H9 (cell line): ENCODE results near the gene CCDC138. TPM values are rescaled to one million over a fixed set of nuclear protein-coding genes. Genes with fewer than 3 reads are reported as not detected.

Experiments used
- DNase-seq: peaks from one replicate; pipeline ENCODE4 v3.0.0-alpha.2; 2017
- H2AFZ ChIP-seq: one replicate; pipeline ENCODE4 v1.6.1; 2013; ENCODE audit warnings: mild to moderate bottlenecking, low read length, control low read depth, moderate library complexity
- H2AK5ac ChIP-seq: 2 replicates; pipeline ENCODE4 v1.6.1; 2013; ENCODE audit warnings: low read length, control low read depth, mixed read lengths; ENCODE audit not compliant: insufficient read length
- H2BK120ac ChIP-seq: one replicate; pipeline ENCODE4 v1.6.1; 2013; ENCODE audit warnings: low read depth, mild to moderate bottlenecking, low read length, control low read depth, inconsistent platforms; ENCODE audit not compliant: poor library complexity, severe bottlenecking
- H2BK12ac ChIP-seq: 2 replicates; pipeline ENCODE4 v1.6.1; 2013; ENCODE audit warnings: low read length, control low read depth, mixed read lengths, low read depth; ENCODE audit not compliant: insufficient read length
- H2BK15ac ChIP-seq: 2 replicates; pipeline ENCODE4 v1.6.1; 2013; ENCODE audit warnings: low read depth, low read length, control low read depth
- H2BK20ac ChIP-seq: one replicate; pipeline ENCODE4 v1.6.1; 2013; ENCODE audit warnings: low read depth, mild to moderate bottlenecking, low read length, control low read depth, inconsistent platforms; ENCODE audit not compliant: poor library complexity, severe bottlenecking
- H2BK5ac ChIP-seq: 2 replicates; pipeline ENCODE4 v1.6.1; 2013; ENCODE audit warnings: low read length, control low read depth, mixed read lengths; ENCODE audit not compliant: insufficient read length
- H3K14ac ChIP-seq: 2 replicates; pipeline ENCODE4 v1.6.1; 2013; ENCODE audit warnings: low read length, control low read depth; ENCODE audit not compliant: insufficient read depth
- H3K18ac ChIP-seq: 2 replicates; pipeline ENCODE4 v1.6.1; 2013; ENCODE audit warnings: low read depth, mild to moderate bottlenecking, mixed read lengths, low read length, control low read depth; ENCODE audit not compliant: insufficient read length
- H3K23ac ChIP-seq: 2 replicates; pipeline ENCODE4 v1.6.1; 2013; ENCODE audit warnings: low read length, control low read depth, mixed read lengths, low read depth; ENCODE audit not compliant: insufficient read length
- H3K23me2 ChIP-seq: 2 replicates; pipeline ENCODE4 v1.6.1; 2013; ENCODE audit warnings: low read depth, mild to moderate bottlenecking, mixed read lengths, low read length, control low read depth; ENCODE audit not compliant: insufficient read length, poor library complexity, severe bottlenecking
- H3K27ac ChIP-seq: 2 replicates; pipeline ENCODE4 v1.5.1; 2013; ENCODE audit warnings: low read length, control low read depth, mixed read lengths, low read depth; ENCODE audit not compliant: insufficient read length
- H3K27me3 ChIP-seq: 2 replicates; pipeline ENCODE4 v1.6.1; 2013; ENCODE audit warnings: low read length, control low read depth, inconsistent platforms; ENCODE audit not compliant: insufficient read depth
- H3K4ac ChIP-seq: 2 replicates; pipeline ENCODE4 v1.6.1; 2013; ENCODE audit warnings: low read depth, mild to moderate bottlenecking, control low read depth, inconsistent platforms, low read length, moderate library complexity
- H3K4me1 ChIP-seq: 2 replicates; pipeline ENCODE4 v1.6.1; 2013; ENCODE audit warnings: low read length, control low read depth, inconsistent platforms; ENCODE audit not compliant: insufficient read depth
- H3K4me2 ChIP-seq: 2 replicates; pipeline ENCODE4 v1.6.1; 2013; ENCODE audit warnings: low read length, control low read depth, mixed read lengths; ENCODE audit not compliant: insufficient read length, insufficient read depth
- H3K56ac ChIP-seq: 2 replicates; pipeline ENCODE4 v1.6.1; 2013; ENCODE audit warnings: low read depth, mild to moderate bottlenecking, mixed read lengths, low read length, control low read depth; ENCODE audit not compliant: insufficient read length
- H3K79me1 ChIP-seq: 2 replicates; pipeline ENCODE4 v1.6.1; 2013; ENCODE audit warnings: low read depth, mild to moderate bottlenecking, moderate library complexity, low read length, control low read depth, inconsistent platforms; ENCODE audit not compliant: insufficient read depth, poor library complexity, severe bottlenecking
- H3K79me2 ChIP-seq: 2 replicates; pipeline ENCODE4 v1.6.1; 2013; ENCODE audit warnings: low read length, control low read depth, inconsistent platforms; ENCODE audit not compliant: insufficient read depth
- H3K9ac ChIP-seq: 2 replicates; pipeline ENCODE4 v1.6.1; 2013; ENCODE audit warnings: low read length, control low read depth, mixed read lengths; ENCODE audit not compliant: insufficient read length; ENCODE audit errors: extremely low read depth
- H3K9me3 ChIP-seq: one replicate; pipeline ENCODE4 v1.6.1; 2013; ENCODE audit warnings: low read depth, low read length, inconsistent platforms; ENCODE audit not compliant: control insufficient read depth
- H3T11ph ChIP-seq: one replicate; pipeline ENCODE4 v1.6.1; 2013; ENCODE audit warnings: mild to moderate bottlenecking, low read length, control low read depth, inconsistent platforms
- H4K20me1 ChIP-seq: one replicate; pipeline ENCODE4 v1.6.1; 2013; ENCODE audit not compliant: control insufficient read depth, insufficient read length, insufficient read depth
- H4K5ac ChIP-seq: 2 replicates; pipeline ENCODE4 v1.6.1; 2013; ENCODE audit warnings: low read depth, mild to moderate bottlenecking, mixed read lengths, low read length, control low read depth; ENCODE audit not compliant: insufficient read length
- H4K8ac ChIP-seq: replicated peaks from 2 replicates; pipeline ENCODE4 v1.6.1; 2013; ENCODE audit warnings: low read length, control low read depth, mixed read lengths, low read depth; ENCODE audit not compliant: insufficient read length
- H4K91ac ChIP-seq: 2 replicates; pipeline ENCODE4 v1.6.1; 2013; ENCODE audit warnings: low read depth, mild to moderate bottlenecking, moderate library complexity, mixed read lengths, low read length, control low read depth; ENCODE audit not compliant: insufficient read length
- H3K27ac Mint-ChIP-seq, 3 experiments: 2 replicates in 2 of 3; 3 replicates in 1 of 3; pipeline ENCODE4 v1.8.0; 2020 to 2021; ENCODE audit warnings: mixed read lengths in 3 of 3, mild to moderate bottlenecking in 1 of 3, moderate library complexity in 1 of 3
- H3K27me3 Mint-ChIP-seq: 2 replicates; pipeline ENCODE4 v1.8.0; 2021; ENCODE audit warnings: low read depth, mild to moderate bottlenecking, moderate library complexity, mixed read lengths
- H3K36me3 Mint-ChIP-seq, 3 experiments: 2 replicates in 2 of 3; 3 replicates in 1 of 3; pipeline ENCODE4 v1.8.0; 2020 to 2021; ENCODE audit warnings: low read depth in 3 of 3, mixed read lengths in 3 of 3; ENCODE audit not compliant: insufficient read depth in 1 of 3
- H3K4me1 Mint-ChIP-seq, 2 experiments: 2 replicates each; pipeline ENCODE4 v1.8.0; 2020; ENCODE audit warnings: mixed read lengths in 2 of 2
- H3K4me3 Mint-ChIP-seq, 2 experiments: 2 replicates in 1 of 2; 3 replicates in 1 of 2; pipeline ENCODE4 v1.8.0; 2020 to 2021; ENCODE audit warnings: mild to moderate bottlenecking in 2 of 2, mixed read lengths in 2 of 2, moderate library complexity in 1 of 2
- H3K9me3 Mint-ChIP-seq, 2 experiments: 2 replicates in 1 of 2; 3 replicates in 1 of 2; pipeline ENCODE4 v1.8.0; 2020; ENCODE audit warnings: mild to moderate bottlenecking in 2 of 2, mixed read lengths in 2 of 2, moderate library complexity in 1 of 2
- CTCF ChIP-seq: fragments of 200-600 bp; sonication (generic); conservative IDR thresholded peaks from 3 replicates; pipeline ENCODE4 v1.8.0; 2021; ENCODE audit warnings: antibody characterized with exemption, mild to moderate bottlenecking
- WGBS: extraction: QIAGEN DNeasy Blood & Tissue Kit; methylation state at CpG from one replicate; pipeline ENCODE4 v1.1.7; 2013; ENCODE audit warnings: missing lambda C conversion rate, low lambda C conversion rate, mixed read lengths; ENCODE audit not compliant: insufficient read length; ENCODE audit errors: extremely low coverage; 5-methylcytosine and 5-hydroxymethylcytosine counted together
- total RNA-seq: library from RNA; stranded (reverse); gene quantifications from 2 replicates; pipeline ENCODE4 v1.2.1, GENCODE V29; 2021

Gene CCDC138
- total RNA-seq, 1 experiment from 2014 or later, result 32.7 TPM

GRCh38 chr2:108825736-108826135 lies 39.2 kb downstream of the CCDC138 start:
- H3K27ac Mint-ChIP-seq, result no peak overlapping the region
- H4K20me1 ChIP-seq, result no peaks in the 10 kb centered on the region
- H4K8ac ChIP-seq, result no peak overlapping the region
- no peak overlapping the region for H3K9ac ChIP-seq
- H3K14ac ChIP-seq, result no peak overlapping the region
- H3K56ac ChIP-seq, result no peak overlapping the region
- H3K9me3 ChIP-seq, result no peaks in the 10 kb centered on the region
- H2AFZ ChIP-seq, result no peak overlapping the region
- no peak overlapping the region for H4K5ac ChIP-seq
- no peaks in the 10 kb centered on the region for H3K79me1 ChIP-seq
- H4K91ac ChIP-seq, result no peak overlapping the region
- no peaks in the 10 kb centered on the region for H3K9me3 Mint-ChIP-seq
- no peak overlapping the region for H2BK5ac ChIP-seq
- H2BK20ac ChIP-seq, result no peak overlapping the region
- no peaks in the 10 kb centered on the region for H3K4me1 ChIP-seq
- H3K79me2 ChIP-seq, result no peaks in the 10 kb centered on the region
- no peak overlapping the region for H2AK5ac ChIP-seq
- H3K4me1 Mint-ChIP-seq, result no peaks in the 10 kb centered on the region; a peak in 1 of 4 replicates
- no peak overlapping the region for H3K27ac ChIP-seq
- no peak overlapping the region for H3K4me3 Mint-ChIP-seq
- no peaks in the 10 kb centered on the region for H3K27me3 Mint-ChIP-seq
- H3K4me2 ChIP-seq, result no peak overlapping the region
- no peak for TF ChIP-seq CTCF
- no CpG with 5 or more reads among the region's 3 CpGs for WGBS
- H2BK15ac ChIP-seq, result no peak overlapping the region
- H3K23ac ChIP-seq, result no peak overlapping the region
- H2BK120ac ChIP-seq, result no peak overlapping the region
- no peaks in the 10 kb centered on the region for H3K27me3 ChIP-seq
- no peak for DNase-seq
- peaks cover 0 to 36% (median 0%) of the 10 kb centered on the region in 3 experiments; a peak in 3 of 7 replicates for H3K36me3 Mint-ChIP-seq
- no peaks in the 10 kb centered on the region for H3K23me2 ChIP-seq
- H3K4ac ChIP-seq, result no peak overlapping the region
- H3T11ph ChIP-seq, result no peak overlapping the region
- no peak overlapping the region for H2BK12ac ChIP-seq
- H3K18ac ChIP-seq, result no peak overlapping the region
